ENCODE results near the gene PDLIM5.
"Not testable (repeated sequence)": the region's sequence is repeated elsewhere in the genome, so short reads cannot be mapped to it uniquely, and the experiment has no call there.

Gene PDLIM5, protein sequence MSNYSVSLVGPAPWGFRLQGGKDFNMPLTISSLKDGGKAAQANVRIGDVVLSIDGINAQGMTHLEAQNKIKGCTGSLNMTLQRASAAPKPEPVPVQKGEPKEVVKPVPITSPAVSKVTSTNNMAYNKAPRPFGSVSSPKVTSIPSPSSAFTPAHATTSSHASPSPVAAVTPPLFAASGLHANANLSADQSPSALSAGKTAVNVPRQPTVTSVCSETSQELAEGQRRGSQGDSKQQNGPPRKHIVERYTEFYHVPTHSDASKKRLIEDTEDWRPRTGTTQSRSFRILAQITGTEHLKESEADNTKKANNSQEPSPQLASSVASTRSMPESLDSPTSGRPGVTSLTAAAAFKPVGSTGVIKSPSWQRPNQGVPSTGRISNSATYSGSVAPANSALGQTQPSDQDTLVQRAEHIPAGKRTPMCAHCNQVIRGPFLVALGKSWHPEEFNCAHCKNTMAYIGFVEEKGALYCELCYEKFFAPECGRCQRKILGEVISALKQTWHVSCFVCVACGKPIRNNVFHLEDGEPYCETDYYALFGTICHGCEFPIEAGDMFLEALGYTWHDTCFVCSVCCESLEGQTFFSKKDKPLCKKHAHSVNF

DNA sequence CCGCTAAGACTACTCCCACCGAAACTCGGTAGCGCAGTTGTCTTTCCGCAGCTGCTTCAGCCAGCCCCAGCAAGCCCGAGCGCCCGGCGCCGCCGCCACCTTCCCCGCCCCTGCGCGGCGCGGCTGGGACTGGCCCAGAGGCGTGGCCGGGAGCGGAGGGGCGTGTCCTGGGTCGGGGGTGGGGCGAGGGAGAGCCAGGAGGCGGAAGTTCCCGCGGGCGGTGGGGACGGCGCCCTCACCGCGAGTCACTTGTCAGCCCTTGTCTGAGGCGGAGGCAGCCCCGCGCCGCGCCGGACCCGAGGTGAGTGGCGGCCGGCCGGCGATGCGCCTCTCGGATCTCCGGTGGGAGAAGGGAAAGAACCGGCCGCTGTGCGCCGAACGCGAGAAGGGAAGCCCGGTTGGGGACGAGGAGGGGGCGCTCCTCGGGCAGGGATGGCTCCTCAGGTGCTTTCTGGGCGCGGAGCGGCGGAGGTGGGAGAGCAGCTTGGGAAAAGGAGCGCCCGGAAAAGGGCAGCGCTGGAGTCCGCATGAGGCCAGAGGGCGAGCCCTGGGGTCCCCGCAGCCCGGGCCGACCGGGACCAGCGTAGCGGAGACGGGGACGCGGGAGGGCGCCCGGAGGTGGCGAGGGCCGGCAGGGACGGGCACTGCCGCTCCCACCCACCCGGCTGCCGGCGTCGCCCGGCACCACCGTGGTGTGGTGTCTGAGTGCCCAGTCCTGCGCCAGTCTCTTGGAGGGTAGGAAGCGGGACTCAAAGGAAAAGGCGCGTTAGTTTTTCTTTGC is at the start of gene PDLIM5:
TSS of gene PDLIM5 (plus strand) at position 248 of the 781 bp plus-strand sequence. CDS start 3,347 bp downstream, outside the sequence.
- TF ChIP-seq, protein P1, sequence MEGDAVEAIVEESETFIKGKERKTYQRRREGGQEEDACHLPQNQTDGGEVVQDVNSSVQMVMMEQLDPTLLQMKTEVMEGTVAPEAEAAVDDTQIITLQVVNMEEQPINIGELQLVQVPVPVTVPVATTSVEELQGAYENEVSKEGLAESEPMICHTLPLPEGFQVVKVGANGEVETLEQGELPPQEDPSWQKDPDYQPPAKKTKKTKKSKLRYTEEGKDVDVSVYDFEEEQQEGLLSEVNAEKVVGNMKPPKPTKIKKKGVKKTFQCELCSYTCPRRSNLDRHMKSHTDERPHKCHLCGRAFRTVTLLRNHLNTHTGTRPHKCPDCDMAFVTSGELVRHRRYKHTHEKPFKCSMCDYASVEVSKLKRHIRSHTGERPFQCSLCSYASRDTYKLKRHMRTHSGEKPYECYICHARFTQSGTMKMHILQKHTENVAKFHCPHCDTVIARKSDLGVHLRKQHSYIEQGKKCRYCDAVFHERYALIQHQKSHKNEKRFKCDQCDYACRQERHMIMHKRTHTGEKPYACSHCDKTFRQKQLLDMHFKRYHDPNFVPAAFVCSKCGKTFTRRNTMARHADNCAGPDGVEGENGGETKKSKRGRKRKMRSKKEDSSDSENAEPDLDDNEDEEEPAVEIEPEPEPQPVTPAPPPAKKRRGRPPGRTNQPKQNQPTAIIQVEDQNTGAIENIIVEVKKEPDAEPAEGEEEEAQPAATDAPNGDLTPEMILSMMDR (conservative IDR thresholded peaks at IDR 0.05; ENCODE audit: control insufficient read depth, insufficient read depth, low read depth, low read length) = no peak
- H3K4me3 ChIP-seq (ENCODE audit: control insufficient read depth, low read depth, low read length) = peak within 1 kb of the TSS; percentile 67
- peak; percentile 81 for DNase-seq (ENCODE audit: low read depth)

DNA sequence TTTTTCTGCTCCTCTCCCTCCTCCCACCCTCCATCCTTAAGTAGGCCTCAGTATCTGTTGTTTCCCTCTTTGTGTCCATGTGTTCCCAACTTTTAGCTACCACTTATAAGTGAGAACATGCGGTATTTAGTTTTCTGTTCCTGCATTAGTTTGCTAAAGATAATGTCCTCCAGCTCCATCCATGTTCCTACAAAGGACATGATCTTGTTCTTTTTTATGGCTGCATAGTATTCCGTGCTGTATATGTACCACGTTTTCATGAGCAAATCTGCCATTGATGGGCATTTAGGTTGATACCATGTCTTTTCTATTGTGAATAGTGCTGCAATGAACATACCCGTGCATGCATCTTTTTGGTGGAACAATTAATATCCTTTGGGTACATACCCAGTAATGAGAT is 49.3 kb upstream of the PDLIM5 start:
- H3K4me3 ChIP-seq (ENCODE audit: control insufficient read depth, low read depth, low read length); DNase-seq (ENCODE audit: low read depth): not testable (repeated sequence)

DNA sequence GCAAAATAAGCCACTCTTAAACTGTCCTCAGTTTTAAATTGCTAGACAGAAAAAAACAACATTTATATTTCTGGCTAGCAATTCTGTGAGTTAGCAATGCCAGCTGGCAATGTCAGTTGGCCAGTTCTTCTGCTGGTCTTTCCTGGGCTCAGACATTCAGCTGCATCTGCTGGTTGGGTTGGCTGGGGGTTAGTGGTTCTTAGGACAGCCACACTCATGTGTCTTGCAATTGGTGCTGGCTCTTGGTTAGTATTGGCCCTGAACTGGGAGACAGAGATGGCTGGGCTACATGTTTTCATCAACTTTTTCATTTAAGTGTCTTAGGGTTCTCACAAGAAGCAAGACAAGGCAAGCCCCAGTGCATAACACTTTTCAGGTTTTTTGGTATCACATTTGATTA is 48.0 kb upstream of the PDLIM5 start:
- DNase-seq (ENCODE audit: low read depth) = no peak
- H3K4me3 ChIP-seq (ENCODE audit: control insufficient read depth, low read depth, low read length) = no peak overlapping the region
- TF ChIP-seq, protein P1 (conservative IDR thresholded peaks at IDR 0.05; ENCODE audit: control insufficient read depth, insufficient read depth, low read depth, low read length) = no peak

DNA sequence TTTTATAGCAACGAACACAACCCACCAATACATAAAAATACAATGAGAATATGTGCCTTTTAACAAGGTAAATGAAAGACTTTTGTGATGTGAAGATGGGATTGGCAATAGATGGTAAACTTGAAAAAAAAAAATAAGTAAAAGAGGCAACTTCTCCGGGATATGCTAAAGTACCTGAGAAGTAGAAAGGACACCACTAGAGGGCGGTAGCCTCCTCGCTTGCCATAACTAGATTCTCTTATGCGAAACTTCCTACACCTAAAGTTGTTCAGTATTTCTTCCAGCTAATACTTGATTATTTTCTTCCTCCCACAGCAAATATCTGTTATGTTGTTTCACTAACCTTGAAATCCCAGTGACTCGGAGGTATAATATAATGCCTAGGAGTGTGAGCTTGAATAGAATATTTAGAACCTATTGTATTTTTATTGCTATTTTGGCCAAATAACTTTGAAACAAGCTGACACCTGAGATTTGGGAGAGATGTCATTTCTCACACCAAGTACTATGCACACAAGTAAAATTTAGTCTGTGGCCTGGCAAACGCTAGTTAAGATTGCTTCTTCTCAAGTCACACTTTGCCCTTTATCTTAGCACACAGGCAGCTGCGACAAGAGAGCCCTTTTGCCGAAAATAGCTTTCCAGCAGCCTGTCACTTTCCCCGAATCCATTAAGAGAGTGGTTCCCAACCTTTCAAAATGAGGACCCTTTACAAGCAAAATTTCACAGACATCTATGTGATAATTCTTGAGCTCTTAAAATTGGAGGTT is 44.9 kb upstream of the PDLIM5 start:
- DNase-seq (ENCODE audit: low read depth) = peak; percentile 90
- TF ChIP-seq, protein P1 (conservative IDR thresholded peaks at IDR 0.05; ENCODE audit: control insufficient read depth, insufficient read depth, low read depth, low read length) = peak; percentile 97
- no peak overlapping the region for H3K4me3 ChIP-seq (ENCODE audit: control insufficient read depth, low read depth, low read length)

DNA sequence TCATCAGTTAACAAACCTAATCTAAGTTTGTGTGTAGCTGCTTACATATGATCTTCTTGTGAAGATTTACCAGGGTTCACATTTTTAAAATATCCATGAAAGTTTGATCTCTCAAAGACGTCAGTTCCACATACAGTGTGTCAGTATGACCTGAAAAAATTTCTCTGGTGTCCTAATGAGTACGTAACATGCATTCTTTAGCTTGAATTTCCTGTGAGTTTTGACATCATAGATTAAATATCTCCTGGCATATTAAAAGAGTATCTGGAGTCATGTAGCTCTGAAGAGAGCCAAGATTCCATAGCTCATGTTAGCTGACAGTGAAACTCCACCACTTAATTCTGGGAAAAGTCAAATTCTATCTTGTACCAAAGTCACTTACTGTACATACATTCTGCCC is 43.9 kb upstream of the PDLIM5 start:
- peak; percentile 21 for DNase-seq (ENCODE audit: low read depth)
- TF ChIP-seq, protein P1 (conservative IDR thresholded peaks at IDR 0.05; ENCODE audit: control insufficient read depth, insufficient read depth, low read depth, low read length) = no peak
- H3K4me3 ChIP-seq (ENCODE audit: control insufficient read depth, low read depth, low read length) = no peak overlapping the region

DNA sequence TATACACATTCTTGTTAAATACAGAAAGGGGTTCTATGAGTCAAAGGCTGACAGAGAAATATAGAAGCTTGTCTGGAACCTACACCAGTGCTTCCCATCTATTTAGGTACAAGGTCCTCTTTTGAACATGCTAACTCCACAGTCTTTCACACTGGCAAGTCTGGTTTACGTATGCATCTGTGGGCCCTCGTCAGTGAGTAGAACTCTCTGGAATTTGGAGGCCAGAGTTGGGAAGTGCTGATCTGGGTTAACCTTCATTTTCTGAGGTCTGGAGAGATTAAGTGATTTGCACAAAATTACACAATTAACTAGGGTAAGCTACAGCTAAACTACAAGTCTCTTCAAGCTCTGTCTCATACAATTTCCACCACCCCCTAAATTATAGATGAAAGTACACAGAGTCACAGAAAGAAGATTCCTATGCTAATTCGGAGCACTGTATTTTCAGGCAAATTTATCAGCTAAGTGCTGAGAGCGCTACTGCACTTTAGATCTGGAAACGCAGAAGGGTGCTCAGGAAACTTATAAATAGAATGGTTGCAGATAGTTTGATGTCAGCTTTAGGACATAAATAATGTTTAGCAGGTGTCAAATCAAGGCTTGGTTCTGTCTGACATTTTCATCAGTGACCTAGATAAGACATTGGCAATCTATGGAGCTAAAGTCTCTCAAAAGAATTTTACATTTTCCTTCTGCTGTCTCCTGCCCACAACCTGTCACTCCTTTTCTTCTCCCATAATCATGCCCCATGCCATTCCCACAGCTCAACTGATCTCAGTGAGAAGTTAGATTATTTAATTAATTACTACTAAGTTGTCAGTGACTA is 43.0 kb upstream of the PDLIM5 start:
- no peak overlapping the region for H3K4me3 ChIP-seq (ENCODE audit: control insufficient read depth, low read depth, low read length)
- peak; percentile 71 for DNase-seq (ENCODE audit: low read depth)
- TF ChIP-seq, protein P1 (conservative IDR thresholded peaks at IDR 0.05; ENCODE audit: control insufficient read depth, insufficient read depth, low read depth, low read length) = no peak

Measured in fibroblast of mammary gland (primary cell).